Inflammatory macrophage treated with lipopolysaccharide for 4 hours (primary cell): ENCODE measurements around the gene HSD17B4.
"Not testable (repeated sequence)": the region's sequence is repeated elsewhere in the genome, so short reads cannot be mapped to it uniquely, and the experiment has no call there.

ENCODE experiments used
- DNase-seq: peaks from one replicate; pipeline ENCODE4 v3.0.0-alpha.2; 2020

Gene HSD17B4

GRCh38 chr5:119452373-119453039, at the start of gene HSD17B4:
TSS of gene HSD17B4 (plus strand) at chr5:119452497. CDS start at chr5:119452576, 79 bp downstream.
- peak; percentile 81 for DNase-seq

DNA sequence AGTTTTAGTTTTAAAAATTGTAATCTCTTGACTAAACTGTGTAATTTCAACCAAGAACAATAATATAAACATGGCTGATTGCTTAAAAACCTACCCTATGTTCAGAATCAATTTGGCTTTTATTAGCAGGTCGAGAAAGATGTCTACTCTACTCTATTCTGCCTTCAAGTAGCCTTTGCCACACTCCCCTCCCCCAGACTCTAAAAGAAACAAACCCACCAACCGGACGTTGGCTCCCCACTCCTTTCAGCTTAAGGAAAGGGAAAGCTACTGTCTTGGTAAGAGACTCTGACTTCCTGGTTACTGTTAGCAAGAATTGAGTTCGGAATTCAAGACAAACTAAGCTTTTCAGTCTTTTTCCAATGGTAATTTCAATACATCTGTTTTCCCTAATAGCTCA, 49.7 kb upstream of the HSD17B4 start:
- DNase-seq, result no peak

GRCh38 chr5:119404033-119404432, 48.3 kb upstream of the HSD17B4 start:
- DNase-seq, result peak; percentile 42

GRCh38 chr5:119405419-119405818, 46.9 kb upstream of the HSD17B4 start:
- DNase-seq, result peak; percentile 78

DNA sequence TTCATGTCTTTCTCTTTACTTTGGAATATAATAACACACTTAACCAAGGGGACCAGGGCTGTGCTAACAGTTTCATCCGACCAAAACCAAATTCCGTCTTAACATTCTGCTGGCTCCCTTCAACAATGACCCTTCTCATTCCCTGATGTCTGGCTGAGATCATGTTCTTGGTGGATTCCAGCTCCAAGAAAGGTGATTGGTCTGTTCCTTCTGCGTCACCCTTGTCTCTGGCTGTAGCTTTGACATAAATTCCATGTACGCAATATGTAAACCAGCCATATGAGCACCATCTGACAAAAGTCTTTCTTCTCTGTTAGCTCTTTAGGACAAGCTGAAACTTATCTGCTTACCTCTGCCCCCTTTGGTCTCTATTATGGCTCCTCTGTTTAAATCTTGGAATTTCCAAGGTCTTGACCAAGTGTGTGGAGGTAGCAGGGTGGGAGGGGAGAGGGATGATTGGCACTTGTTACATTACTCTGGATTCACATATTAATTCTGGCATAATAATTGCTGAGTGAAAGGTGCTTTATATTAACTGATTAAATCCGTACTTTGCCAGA, 45.7 kb upstream of the HSD17B4 start:
- peak; percentile 59 for DNase-seq

DNA sequence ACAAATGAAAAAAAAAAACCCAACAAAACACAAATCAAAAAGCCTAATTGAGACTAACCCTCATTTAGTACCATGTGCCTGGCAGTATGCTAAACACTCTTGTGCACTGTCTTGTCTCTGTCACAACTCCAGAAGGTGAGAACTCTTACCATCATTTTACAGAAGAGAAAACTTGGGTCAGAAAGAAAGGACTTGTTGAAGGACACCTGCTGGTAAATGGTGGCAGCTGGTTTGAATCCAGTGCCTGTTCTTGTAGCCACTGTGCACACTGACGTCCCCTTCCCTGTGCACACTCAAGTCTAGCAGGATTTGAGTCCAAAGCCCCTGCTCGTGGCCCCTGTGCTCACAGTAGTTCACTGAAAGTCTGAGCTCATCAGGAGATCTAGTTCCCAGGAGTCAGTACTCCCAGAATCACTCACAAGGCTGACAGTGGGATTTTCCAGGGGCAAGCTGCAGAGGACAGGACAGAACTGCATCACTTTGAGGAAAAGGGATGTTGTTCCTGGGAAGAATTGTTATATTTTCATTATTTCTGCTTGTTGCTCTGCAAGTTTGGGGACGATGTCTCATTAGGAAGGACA, 43.0 kb upstream of the HSD17B4 start:
- DNase-seq, result no peak

- DNase-seq, result no peak
These were observed 41.7 kb upstream of the HSD17B4 start for GRCh38 chr5:119410448-119411159.

GRCh38 chr5:119411361-119412278, 40.7 kb upstream of the HSD17B4 start:
- DNase-seq, result peak; percentile 78

DNA sequence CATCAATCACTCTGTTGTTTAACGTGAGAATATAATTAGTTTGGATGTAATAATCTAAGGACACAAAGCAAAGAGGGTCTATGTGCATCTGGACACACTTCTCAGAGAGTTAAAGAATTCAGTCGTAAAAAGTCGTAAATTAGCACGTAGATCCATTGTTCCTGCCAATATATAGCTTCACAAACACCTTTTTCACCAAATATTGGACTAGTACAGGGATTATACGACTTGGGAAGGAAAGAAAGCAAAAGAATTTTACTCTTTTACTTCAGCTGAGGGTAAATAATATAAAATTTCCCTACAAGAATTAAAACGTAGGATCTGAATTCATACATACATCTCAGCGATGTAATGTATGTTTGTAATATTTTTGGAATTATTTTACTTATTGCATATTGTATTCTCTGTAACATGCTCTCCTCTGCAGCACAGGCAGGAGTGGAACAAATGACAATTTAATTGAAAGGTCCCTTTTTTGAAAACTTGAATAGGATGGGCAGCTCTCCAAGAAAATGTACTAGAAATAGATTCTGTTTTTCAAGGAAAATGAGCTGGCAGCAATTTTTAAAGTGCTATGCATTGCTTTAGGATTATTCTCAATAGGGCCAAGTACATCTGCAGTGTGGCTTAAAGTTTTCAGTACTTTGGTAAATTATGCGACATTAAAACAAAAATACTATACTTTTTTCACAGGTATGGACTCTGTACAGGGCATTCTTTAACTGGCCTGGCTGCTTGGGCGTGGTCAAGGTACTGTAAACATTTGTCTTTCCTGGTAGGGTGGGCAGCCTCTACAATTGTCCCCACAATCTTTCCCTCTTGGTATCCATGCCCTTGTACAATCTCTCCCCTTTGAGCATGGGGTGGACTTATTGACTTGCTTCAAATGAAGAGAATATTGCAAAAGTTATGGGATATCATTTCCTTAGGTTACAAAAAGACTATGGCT, 39.7 kb upstream of the HSD17B4 start:
- no peak for DNase-seq

DNA sequence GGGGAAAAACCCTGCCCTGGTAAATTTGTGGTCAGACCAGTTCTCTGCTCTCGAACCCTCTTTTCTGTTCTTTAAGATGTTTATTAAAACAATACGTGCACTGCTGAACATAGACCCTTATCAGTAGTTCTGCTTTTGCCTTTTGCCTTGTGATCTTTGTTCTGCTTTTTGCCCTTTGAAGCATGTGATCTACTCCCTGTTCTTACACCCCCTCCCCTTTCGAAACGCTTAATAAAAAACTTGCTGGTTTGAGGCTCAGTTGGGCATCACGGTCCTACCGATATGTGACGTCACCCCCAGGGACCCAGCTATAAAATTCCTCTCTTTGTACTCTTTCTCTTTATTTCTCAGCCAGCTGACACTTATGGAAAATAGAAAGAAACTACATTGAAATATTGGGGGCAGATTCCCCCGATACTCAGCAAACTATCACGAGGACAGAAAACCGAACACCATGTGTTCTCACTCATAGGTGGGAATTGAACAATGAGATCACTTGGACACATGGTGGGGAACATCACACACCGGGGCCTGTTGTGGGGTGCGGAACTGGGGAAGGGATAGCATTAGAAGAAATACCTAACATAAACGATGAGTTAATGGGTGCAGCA, 38.1 kb upstream of the HSD17B4 start:
- peak; percentile 83 for DNase-seq

GRCh38 chr5:119417891-119418605, 34.2 kb upstream of the HSD17B4 start:
- peak; percentile 52 for DNase-seq

- DNase-seq, result no peak
These were observed 33.6 kb upstream of the HSD17B4 start for GRCh38 chr5:119418606-119419100.

- peak; percentile 48 for DNase-seq
These were observed 32.1 kb upstream of the HSD17B4 start for GRCh38 chr5:119420169-119420568.

DNA sequence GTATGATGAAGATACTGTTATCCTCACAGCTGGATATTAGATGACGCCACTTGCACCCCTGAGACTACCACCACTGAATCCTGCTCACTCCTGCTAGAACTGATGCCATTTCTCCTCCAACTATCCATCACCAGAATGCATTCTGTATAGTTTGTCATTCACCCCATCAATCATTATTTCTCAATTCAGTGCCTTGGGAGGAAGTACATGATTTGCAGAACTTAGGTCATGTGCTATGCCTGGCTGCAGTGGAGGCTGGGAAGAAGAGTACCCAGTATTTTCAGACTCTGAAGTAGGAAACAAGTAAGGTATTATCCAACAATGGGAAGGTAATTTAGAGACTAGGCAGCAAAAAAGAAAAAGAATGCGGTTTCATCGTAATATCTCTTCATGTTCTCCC, 26.2 kb upstream of the HSD17B4 start:
- DNase-seq, result peak; percentile 75

DNA sequence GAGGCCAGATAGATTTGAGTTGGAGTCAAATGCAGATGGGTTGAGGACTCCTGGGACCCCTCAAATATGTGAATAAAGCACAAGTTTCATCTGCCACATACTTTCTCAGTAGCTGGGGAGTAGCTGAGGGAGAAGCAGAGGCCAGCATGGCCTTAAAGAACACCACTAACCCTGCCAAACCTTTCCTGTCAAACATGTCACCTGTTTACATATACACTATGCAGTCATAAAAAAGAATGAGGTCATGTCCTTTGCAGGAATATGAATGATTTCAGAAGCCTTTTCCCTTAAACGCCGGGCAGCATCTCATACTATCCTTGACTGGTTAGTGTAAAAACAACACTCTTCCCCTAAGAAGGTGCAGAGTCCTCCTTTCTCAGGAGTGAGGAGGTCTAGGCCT, 25.2 kb upstream of the HSD17B4 start:
- DNase-seq, result no peak

DNA sequence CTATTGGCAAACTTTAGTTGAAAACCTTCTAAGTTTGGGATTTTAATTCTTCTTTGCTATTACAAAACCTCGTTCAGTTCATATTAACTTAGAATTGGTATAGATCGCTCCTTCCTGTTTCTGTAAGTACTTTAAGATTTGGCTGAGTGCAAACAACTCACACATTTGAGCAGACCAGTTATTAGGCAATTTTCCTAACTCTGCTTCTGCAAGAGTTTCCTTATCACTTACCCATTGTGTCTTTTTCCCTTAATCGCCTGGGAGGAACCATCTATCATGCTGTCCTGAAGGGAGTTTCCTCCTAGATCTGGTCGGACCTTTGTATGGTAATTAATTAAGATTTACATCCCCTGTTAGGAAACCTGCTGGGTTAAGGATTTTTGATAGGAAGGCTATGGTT, 24.7 kb upstream of the HSD17B4 start:
- peak; percentile 82 for DNase-seq

- DNase-seq, result peak; percentile 69
These were observed 24.1 kb upstream of the HSD17B4 start for GRCh38 chr5:119428166-119428565.

- peak; percentile 43 for DNase-seq
These were observed 23.7 kb upstream of the HSD17B4 start for GRCh38 chr5:119428574-119428973.

DNA sequence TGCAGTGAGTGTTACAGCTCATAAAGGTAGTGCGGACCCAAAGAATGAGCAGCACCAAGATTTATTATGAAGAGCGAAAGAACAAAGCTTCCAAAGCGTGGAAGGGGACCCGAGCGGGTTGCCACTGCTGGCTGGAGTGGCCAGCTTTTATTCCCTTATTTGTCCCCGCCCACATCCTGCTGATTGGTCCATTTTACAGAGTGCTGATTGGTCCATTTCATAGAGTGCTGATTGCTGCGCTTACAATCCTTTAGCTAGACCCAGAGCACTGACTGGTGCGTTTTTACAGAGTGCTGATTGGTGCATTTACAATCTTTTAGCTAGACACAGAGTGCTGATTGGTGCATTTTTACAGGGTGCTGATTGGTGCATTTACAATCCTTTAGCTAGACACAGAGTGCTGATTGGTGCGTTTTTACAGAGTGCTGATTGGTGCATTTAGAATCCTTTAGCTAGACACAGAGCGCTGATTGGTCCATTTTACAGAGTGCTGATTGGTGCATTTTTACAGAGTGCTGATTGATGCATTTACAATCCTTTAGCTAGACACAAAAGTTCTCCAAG, 19.5 kb upstream of the HSD17B4 start:
- not testable (repeated sequence) for DNase-seq
